Cardiac muscle cell (in vitro differentiated cells and primary cell): Measurements from ENCODE around the gene NAA35. TPM values are rescaled to one million over a fixed set of nuclear protein-coding genes. Genes with fewer than 3 reads are reported as not detected.
A peak's percentile ranks its signal among the peaks of the same experiment; 100 is the strongest.

ENCODE experiments used
- DNase-seq, 2 donors: peaks; one replicate each; pipeline versions ENCODE4 v3.0.0 to v3.0.0-alpha.2; 2010 to 2017; ENCODE audit warnings: low read depth in 1 of 2, low spot score in 1 of 2
- H3K27ac ChIP-seq: fragments of 200-600 bp; sonication (generic); 2 replicates; pipeline ENCODE4 v1.5.1; 2016
- H3K27me3 ChIP-seq: fragments of 200-600 bp; sonication (generic); 2 replicates; pipeline ENCODE4 v1.6.0; 2016; ENCODE audit warnings: control low read depth
- H3K36me3 ChIP-seq: fragments of 200-600 bp; sonication (generic); 2 replicates; pipeline ENCODE4 v1.5.1; 2016; ENCODE audit warnings: control low read depth
- H3K4me1 ChIP-seq: fragments of 200-600 bp; sonication (generic); 2 replicates; pipeline ENCODE4 v1.8.1; 2017; ENCODE audit warnings: low read depth, mild to moderate bottlenecking, mixed run types
- H3K4me3 ChIP-seq: fragments of 200-600 bp; sonication (generic); 2 replicates; pipeline ENCODE4 v1.5.1; 2016; ENCODE audit warnings: mild to moderate bottlenecking
- H3K9me3 ChIP-seq: fragments of 200-600 bp; sonication (generic); 2 replicates; pipeline ENCODE4 v1.5.1; 2017; ENCODE audit warnings: low read depth, mild to moderate bottlenecking, control low read depth
- CTCF ChIP-seq: IDR thresholded peaks from 2 replicates; pipeline ENCODE4 v1.5.1; 2012; ENCODE audit warnings: low read depth, mild to moderate bottlenecking, low read length
- polyA plus RNA-seq: library from polyadenylated mRNA; unstranded; fragments of >200 nt; fragmentation: Nextera tagmentation; extraction: Ambion mirVana; gene quantifications from 2 replicates; pipeline ENCODE4 v1.2.1, GENCODE V29; 2016
- total RNA-seq: library from RNA; depleted of rRNA; stranded (reverse); fragments of >200 nt; gene quantifications from 2 replicates; pipeline ENCODE4 v1.2.3, GENCODE V29; 2016

The NAA35 gene
- total and polyA plus RNA-seq, 2 experiments from 2014 or later: 31.5 to 32.4 TPM

- no peaks in the 10 kb centered on the region for H3K27me3 ChIP-seq
- H3K4me3 ChIP-seq: no peak overlapping the region
- no peaks in the 10 kb centered on the region for H3K9me3 ChIP-seq
- H3K36me3 ChIP-seq: peaks cover 22% of the 10 kb centered on the region
- no peak for TF ChIP-seq CTCF
- no peak for DNase-seq
- peaks cover 14% of the 10 kb centered on the region for H3K4me1 ChIP-seq
- no peak overlapping the region for H3K27ac ChIP-seq
Observed at GRCh38 chr9:85944672-85945071, 3.7 kb downstream of the NAA35 start.

- H3K36me3 ChIP-seq: peaks cover 17% of the 10 kb centered on the region
- H3K27me3 ChIP-seq: no peaks in the 10 kb centered on the region
- no peaks in the 10 kb centered on the region for H3K9me3 ChIP-seq
- peak overlapping the region; percentile 72 for H3K27ac ChIP-seq
- H3K4me1 ChIP-seq: peaks cover 5% of the 10 kb centered on the region
- no peak for TF ChIP-seq CTCF
- no peak overlapping the region for H3K4me3 ChIP-seq
- peak in 1 of 2 donors; percentile 22 for DNase-seq
Observed at GRCh38 chr9:85949586-85950335, 8.8 kb downstream of the NAA35 start.

- Histone ChIP-seq H3K4me3 (no peak overlapping the region), H3K36me3 (peaks cover 17% of the 10 kb centered on the region)
- TF ChIP-seq CTCF: no peak
Observed at GRCh38 chr9:85959955-85960354, 19.0 kb downstream of the NAA35 start.

GRCh38 chr9:85960688-85961093 is 19.7 kb downstream of the NAA35 start:
- H3K27me3 ChIP-seq: no peaks in the 10 kb centered on the region
- no peak for TF ChIP-seq CTCF
- peak in 1 of 2 donors; percentile 35 for DNase-seq
- H3K4me1 ChIP-seq: no peaks in the 10 kb centered on the region
- H3K36me3 ChIP-seq: peaks cover 17% of the 10 kb centered on the region
- H3K9me3 ChIP-seq: no peaks in the 10 kb centered on the region
- H3K27ac ChIP-seq: no peak overlapping the region
- no peak overlapping the region for H3K4me3 ChIP-seq

More at GRCh38 chr9:85959955-85960354, 19.0 kb downstream of the NAA35 start:
- H3K27ac ChIP-seq: no peak overlapping the region
- no peaks in the 10 kb centered on the region for H3K27me3 ChIP-seq
- no peaks in the 10 kb centered on the region for H3K9me3 ChIP-seq
- peak in 1 of 2 donors; percentile 18 for DNase-seq
- H3K4me1 ChIP-seq: no peaks in the 10 kb centered on the region

- Histone ChIP-seq H3K36me3 (peaks cover 20% of the 10 kb centered on the region), H3K27me3 (no peaks in the 10 kb centered on the region), H3K9me3 (no peaks in the 10 kb centered on the region), H3K27ac (no peak overlapping the region), H3K4me3 (no peak overlapping the region), H3K4me1 (no peaks in the 10 kb centered on the region)
- TF ChIP-seq CTCF: no peak
- no peak for DNase-seq
Observed at GRCh38 chr9:85964526-85964925, 23.6 kb downstream of the NAA35 start.
